ENCODE measurements around the gene ALDH5A1. TPM values are rescaled to one million over a fixed set of nuclear protein-coding genes. Genes with fewer than 3 reads are reported as not detected.

ALDH5A1 gene
- total and polyA plus RNA-seq, 7 donors = 2.4 to 5.0 (median 2.8) TPM

- no peak for DNase-seq
- 95 to 96% methylated on average over 1 of the region's 1 CpG for WGBS, 2 donors
- Histone ChIP-seq H3K4me3 (no peak overlapping the region), H3K27ac (no peak overlapping the region), H3K9me3 (no peaks in the 10 kb centered on the region), H3K27me3 (peaks cover 0 to 6% (median 0%) of the 10 kb centered on the region in 3 donors), H3K36me3 (no peaks in the 10 kb centered on the region), H3K4me1 (no peaks in the 10 kb centered on the region)
- TF ChIP-seq CTCF (IDR thresholded peaks at IDR 0.05) (no peak), POLR2A (IDR thresholded peaks at IDR 0.05) (no peak), POLR2AphosphoS5 (IDR thresholded peaks at IDR 0.05) (no peak), EP300 (IDR thresholded peaks at IDR 0.05) (no peak)
- intact Hi-C loops (cut with DNase I) = no loop called here
Measured at GRCh38 chr6:24549158-24549557, 54.4 kb downstream of the ALDH5A1 start.

GRCh38 chr6:24549674-24550353, 55.0 kb downstream of the ALDH5A1 start:
- TF ChIP-seq POLR2A (IDR thresholded peaks at IDR 0.05) = no peak
- no peak for TF ChIP-seq EP300 (IDR thresholded peaks at IDR 0.05)
- H3K27ac ChIP-seq = no peak overlapping the region
- 86 to 89% methylated on average over 13 of the region's 13 CpGs for WGBS, 2 donors

GRCh38 chr6:24551139-24551538, 56.4 kb downstream of the ALDH5A1 start:
- Histone ChIP-seq H3K4me1 (no peaks in the 10 kb centered on the region), H3K27ac (no peak overlapping the region), H3K27me3 (peaks cover 0 to 6% (median 0%) of the 10 kb centered on the region in 3 donors), H3K9me3 (no peaks in the 10 kb centered on the region), H3K4me3 (no peak overlapping the region), H3K36me3 (no peaks in the 10 kb centered on the region)
- DNase-seq = no peak
- 92 to 95% methylated on average over 5 of the region's 5 CpGs for WGBS, 2 donors
- TF ChIP-seq POLR2A (IDR thresholded peaks at IDR 0.05) = no peak
- no peak for TF ChIP-seq EP300 (IDR thresholded peaks at IDR 0.05)
- no peak for TF ChIP-seq POLR2AphosphoS5 (IDR thresholded peaks at IDR 0.05)
- no peak for TF ChIP-seq CTCF (IDR thresholded peaks at IDR 0.05)
- intact Hi-C loops (cut with DNase I) = no loop called here

More at GRCh38 chr6:24549674-24550353, 55.0 kb downstream of the ALDH5A1 start:
- Histone ChIP-seq H3K4me3 (no peak overlapping the region), H3K27me3 (peaks cover 0 to 6% (median 0%) of the 10 kb centered on the region in 3 donors), H3K9me3 (no peaks in the 10 kb centered on the region), H3K36me3 (no peaks in the 10 kb centered on the region), H3K4me1 (no peaks in the 10 kb centered on the region)
- no peak for DNase-seq
- intact Hi-C loops (cut with DNase I) = no loop called here

GRCh38 chr6:24554474-24554873, 59.7 kb downstream of the ALDH5A1 start:
- DNase-seq = no peak
- no peaks in the 10 kb centered on the region for H3K27me3 ChIP-seq
- no peaks in the 10 kb centered on the region for H3K4me1 ChIP-seq
- TF ChIP-seq POLR2A (IDR thresholded peaks at IDR 0.05) (no peak), POLR2AphosphoS5 (IDR thresholded peaks at IDR 0.05) (no peak), CTCF (IDR thresholded peaks at IDR 0.05) (no peak), EP300 (IDR thresholded peaks at IDR 0.05) (no peak)
- 87 to 98% methylated on average over 1 of the region's 1 CpG for WGBS, 2 donors
- no peak overlapping the region for H3K4me3 ChIP-seq
- intact Hi-C loops (cut with DNase I) = no loop called here
- H3K9me3 ChIP-seq = no peaks in the 10 kb centered on the region
- no peaks in the 10 kb centered on the region for H3K36me3 ChIP-seq
- no peak overlapping the region for H3K27ac ChIP-seq

- no peak for TF ChIP-seq EP300 (IDR thresholded peaks at IDR 0.05)
- Histone ChIP-seq H3K9me3 (no peaks in the 10 kb centered on the region), H3K4me3 (no peak overlapping the region), H3K4me1 (no peaks in the 10 kb centered on the region), H3K27me3 (no peaks in the 10 kb centered on the region), H3K27ac (no peak overlapping the region), H3K36me3 (no peaks in the 10 kb centered on the region)
- intact Hi-C loops (cut with DNase I) = no loop called here
- no peak for DNase-seq
Measured at GRCh38 chr6:24558516-24558915, 63.7 kb downstream of the ALDH5A1 start.

- no peaks in the 10 kb centered on the region for H3K9me3 ChIP-seq
- no peak overlapping the region for H3K4me3 ChIP-seq
- no peaks in the 10 kb centered on the region for H3K36me3 ChIP-seq
- no peaks in the 10 kb centered on the region for H3K27me3 ChIP-seq
- WGBS, 2 donors = 92 to 93% methylated on average over 10 of the region's 10 CpGs
- intact Hi-C loops (cut with DNase I) = no loop called here
- TF ChIP-seq CTCF (IDR thresholded peaks at IDR 0.05) = no peak
- no peak for TF ChIP-seq POLR2A (IDR thresholded peaks at IDR 0.05)
- no peak for TF ChIP-seq POLR2AphosphoS5 (IDR thresholded peaks at IDR 0.05)
- TF ChIP-seq EP300 (IDR thresholded peaks at IDR 0.05) = no peak
- H3K27ac ChIP-seq = no peak overlapping the region
- DNase-seq = no peak
- H3K4me1 ChIP-seq = no peaks in the 10 kb centered on the region
Measured at GRCh38 chr6:24564081-24564480, 69.3 kb downstream of the ALDH5A1 start.

Measured in sigmoid colon (tissue), 7 donors.